Esophagus muscularis mucosa (tissue), 4 donors: ENCODE data around the gene GPC1.

Source experiments
- CTCF ChIP-seq, 3 experiments: fragments of 200-600 bp in 2 of 3; fragments of 450-650 bp in 1 of 3; sonication (generic) in 2 of 3; IDR thresholded peaks; one replicate each; pipeline ENCODE4 v1.5.1; 2017 to 2019; ENCODE audit warnings: antibody characterized with exemption in 3 of 3, mild to moderate bottlenecking in 2 of 3, moderate library complexity in 1 of 3
- EP300 ChIP-seq: sonication (generic); formaldehyde crosslinking; IDR thresholded peaks from one replicate; pipeline ENCODE4 v1.6.1; 2017; ENCODE audit warnings: antibody characterized with exemption
- POLR2A ChIP-seq: fragments of 450-650 bp; IDR thresholded peaks from one replicate; pipeline ENCODE4 v1.6.1; 2017; ENCODE audit warnings: antibody characterized with exemption, moderate library complexity, mild to moderate bottlenecking, low read depth
- POLR2AphosphoS5 ChIP-seq, 2 donors: sonication (generic); formaldehyde crosslinking; IDR thresholded peaks; one replicate each; pipeline ENCODE4 v1.6.1; 2017; ENCODE audit warnings: antibody characterized with exemption in 2 of 2

GRCh38 chr2:240478346-240479110 lies 43.1 kb downstream of the GPC1 start:
- TF ChIP-seq CTCF (IDR thresholded peaks at IDR 0.05) (no peak), EP300 (no peak), POLR2AphosphoS5 (IDR thresholded peaks at IDR 0.05) (no peak), POLR2A (no peak)
